CD14-positive monocyte (primary cell): ENCODE data around the gene ZC3H8. TPM values are rescaled to one million over a fixed set of nuclear protein-coding genes. Genes with fewer than 3 reads are reported as not detected.

Source experiments
- DNase-seq, 3 donors: peaks; one replicate each; pipeline ENCODE4 v3.0.0-alpha.2; 2011 to 2022
- H2AFZ ChIP-seq: 2 replicates; pipeline ENCODE4 v1.6.0; 2012; ENCODE audit warnings: mild to moderate bottlenecking, low read depth, low read length, inconsistent platforms; ENCODE audit not compliant: insufficient read depth, poor library complexity, severe bottlenecking
- H3K27ac ChIP-seq, 2 donors: 1 replicate in 1 of 2; 2 replicates in 1 of 2; pipeline ENCODE4 v1.5.1; 2012 to 2013; ENCODE audit warnings: low read length in 2 of 2, control low read depth in 1 of 2, inconsistent platforms in 1 of 2, low read depth in 1 of 2, mild to moderate bottlenecking in 1 of 2
- H3K27me3 ChIP-seq, 2 donors: one replicate each; pipeline versions ENCODE4 v1.6.0 to v1.6.1; 2011 to 2013; ENCODE audit warnings: low read length in 2 of 2; ENCODE audit not compliant: control insufficient read depth in 2 of 2, insufficient read depth in 2 of 2
- H3K36me3 ChIP-seq, 2 donors: replicated peaks in 1 of 2; 1 replicate in 1 of 2; 2 replicates in 1 of 2; pipeline versions ENCODE4 v1.5.1 to v1.6.1; 2012 to 2013; ENCODE audit warnings: low read length in 2 of 2, control low read depth in 1 of 2, inconsistent platforms in 1 of 2, mild to moderate bottlenecking in 1 of 2; ENCODE audit not compliant: insufficient read depth in 2 of 2, control insufficient read depth in 1 of 2
- H3K4me1 ChIP-seq, 2 donors: 1 replicate in 1 of 2; 2 replicates in 1 of 2; pipeline versions ENCODE4 v1.5.1 to v1.6.1; 2012 to 2013; ENCODE audit warnings: low read length in 2 of 2, control low read depth in 1 of 2, inconsistent platforms in 1 of 2, mild to moderate bottlenecking in 1 of 2, moderate library complexity in 1 of 2; ENCODE audit not compliant: insufficient read depth in 2 of 2, control insufficient read depth in 1 of 2
- H3K4me2 ChIP-seq: replicated peaks from 2 replicates; pipeline ENCODE3; 2012; ENCODE audit warnings: low read length, moderate library complexity, mild to moderate bottlenecking; ENCODE audit not compliant: poor library complexity, severe bottlenecking; ENCODE audit errors: extremely low read depth
- H3K4me3 ChIP-seq, 3 experiments: fragments of 200-600 bp in 1 of 3; sonication (generic) in 1 of 3; replicated peaks in 1 of 3; 1 replicate in 2 of 3; 2 replicates in 1 of 3; pipeline ENCODE4 v1.5.1; 2011 to 2013; ENCODE audit warnings: low read length in 3 of 3, mild to moderate bottlenecking in 3 of 3, control low read depth in 2 of 3, low read depth in 2 of 3, inconsistent platforms in 1 of 3, moderate library complexity in 1 of 3
- H3K79me2 ChIP-seq: 2 replicates; pipeline ENCODE4 v1.6.0; 2012; ENCODE audit warnings: mild to moderate bottlenecking, control low read depth, inconsistent platforms, low read length, moderate library complexity; ENCODE audit not compliant: insufficient read depth
- H3K9ac ChIP-seq: 2 replicates; pipeline ENCODE4 v1.6.0; 2017; ENCODE audit warnings: low read length, mild to moderate bottlenecking; ENCODE audit not compliant: insufficient read depth, poor library complexity, severe bottlenecking
- H3K9me3 ChIP-seq, 2 donors: replicated peaks in 1 of 2; 1 replicate in 1 of 2; 2 replicates in 1 of 2; pipeline versions ENCODE4 v1.5.1 to v1.6.1; 2012 to 2013; ENCODE audit warnings: low read length in 2 of 2, control low read depth in 1 of 2; ENCODE audit not compliant: control insufficient read depth in 1 of 2, insufficient read depth in 1 of 2
- H4K20me1 ChIP-seq: 2 replicates; pipeline ENCODE4 v1.6.0; 2012; ENCODE audit warnings: mild to moderate bottlenecking, low read length, control low read depth, moderate library complexity; ENCODE audit not compliant: insufficient read depth
- H3K27ac Mint-ChIP-seq, 7 donors: one replicate each; pipeline ENCODE4 v1.8.0; 2020; ENCODE audit warnings: mild to moderate bottlenecking in 7 of 7, mixed read lengths in 7 of 7, moderate library complexity in 6 of 7, inconsistent platforms in 2 of 7
- H3K27me3 Mint-ChIP-seq, 3 donors: one replicate each; pipeline ENCODE4 v1.8.0; 2021 to 2022; ENCODE audit warnings: low read depth in 3 of 3, mild to moderate bottlenecking in 3 of 3, mixed read lengths in 3 of 3, moderate library complexity in 3 of 3, inconsistent platforms in 1 of 3
- H3K36me3 Mint-ChIP-seq, 2 donors: one replicate each; pipeline ENCODE4 v1.8.0; 2020; ENCODE audit warnings: mixed read lengths in 2 of 2, inconsistent platforms in 1 of 2, mild to moderate bottlenecking in 1 of 2
- H3K4me1 Mint-ChIP-seq: one replicate; pipeline ENCODE4 v1.8.0; 2020; ENCODE audit warnings: mild to moderate bottlenecking, mixed read lengths
- H3K4me3 Mint-ChIP-seq, 2 donors: one replicate each; pipeline ENCODE4 v1.8.0; 2020; ENCODE audit warnings: mild to moderate bottlenecking in 2 of 2, mixed read lengths in 2 of 2, moderate library complexity in 1 of 2
- H3K9me3 Mint-ChIP-seq, 7 donors: one replicate each; pipeline ENCODE4 v1.8.0; 2020 to 2022; ENCODE audit warnings: mixed read lengths in 7 of 7, mild to moderate bottlenecking in 6 of 7, moderate library complexity in 6 of 7, inconsistent platforms in 2 of 7
- WGBS: methylation state at CpG from one replicate; pipeline ENCODE4 v1.1.5; 2013; ENCODE audit warnings: missing lambda C conversion rate; ENCODE audit not compliant: insufficient coverage; 5-methylcytosine and 5-hydroxymethylcytosine counted together
- intact Hi-C, 2 donors: fragments of 100-400 bp; cut with micrococcal nuclease; formaldehyde crosslinking; loops; one replicate each; pipeline versions ENCODE4 v1.15.0 to v1.15.1; 2023
- polyA plus RNA-seq, 3 donors: library from polyadenylated mRNA; depleted of rRNA in 1 of 3; unstranded in 2 of 3; stranded (reverse) in 1 of 3; fragments of 300-500 nt in 2 of 3; fragments of >200 nt in 1 of 3; fragmentation: Illumina TruSeq in 2 of 3; gene quantifications; 1 replicate in 2 of 3; 2 replicates in 1 of 3; pipeline ENCODE4 v1.2.3, GENCODE V29; 2012 to 2021
- TF ChIP-seq, protein P1 (sequence below): fragments of 200-600 bp; IDR thresholded peaks from one replicate; pipeline ENCODE4 v1.8.0; 2022; ENCODE audit warnings: antibody characterized with exemption, mild to moderate bottlenecking

Gene ZC3H8
- polyA plus RNA-seq, 3 donors: 2.3 to 6.9 (median 2.3) TPM

- Histone ChIP-seq H3K27ac (no peak overlapping the region), H3K4me2 (no peak overlapping the region)
Measured at GRCh38 chr2:112251271-112251670, 3.6 kb downstream of the ZC3H8 start.

GRCh38 chr2:112244854-112245253 is 10.0 kb downstream of the ZC3H8 start:
- no peak overlapping the region for H3K4me3 Mint-ChIP-seq
- no peaks in the 10 kb centered on the region for H3K4me1 Mint-ChIP-seq
- H3K4me3 ChIP-seq: no peak overlapping the region
- H3K9me3 Mint-ChIP-seq: peaks cover 0 to 4% (median 0%) of the 10 kb centered on the region in 7 donors
- H2AFZ ChIP-seq: no peak overlapping the region
- H3K9ac ChIP-seq: no peak overlapping the region
- no peak for DNase-seq
- no peaks in the 10 kb centered on the region for H3K27me3 ChIP-seq
- H3K4me1 ChIP-seq: no peaks in the 10 kb centered on the region
- TF ChIP-seq, protein P1, sequence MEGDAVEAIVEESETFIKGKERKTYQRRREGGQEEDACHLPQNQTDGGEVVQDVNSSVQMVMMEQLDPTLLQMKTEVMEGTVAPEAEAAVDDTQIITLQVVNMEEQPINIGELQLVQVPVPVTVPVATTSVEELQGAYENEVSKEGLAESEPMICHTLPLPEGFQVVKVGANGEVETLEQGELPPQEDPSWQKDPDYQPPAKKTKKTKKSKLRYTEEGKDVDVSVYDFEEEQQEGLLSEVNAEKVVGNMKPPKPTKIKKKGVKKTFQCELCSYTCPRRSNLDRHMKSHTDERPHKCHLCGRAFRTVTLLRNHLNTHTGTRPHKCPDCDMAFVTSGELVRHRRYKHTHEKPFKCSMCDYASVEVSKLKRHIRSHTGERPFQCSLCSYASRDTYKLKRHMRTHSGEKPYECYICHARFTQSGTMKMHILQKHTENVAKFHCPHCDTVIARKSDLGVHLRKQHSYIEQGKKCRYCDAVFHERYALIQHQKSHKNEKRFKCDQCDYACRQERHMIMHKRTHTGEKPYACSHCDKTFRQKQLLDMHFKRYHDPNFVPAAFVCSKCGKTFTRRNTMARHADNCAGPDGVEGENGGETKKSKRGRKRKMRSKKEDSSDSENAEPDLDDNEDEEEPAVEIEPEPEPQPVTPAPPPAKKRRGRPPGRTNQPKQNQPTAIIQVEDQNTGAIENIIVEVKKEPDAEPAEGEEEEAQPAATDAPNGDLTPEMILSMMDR: no peak
- no peaks in the 10 kb centered on the region for H3K27me3 Mint-ChIP-seq
- no CpG with 5 or more reads among the region's 1 CpG for WGBS
- no peak overlapping the region for H3K27ac ChIP-seq
- H3K27ac Mint-ChIP-seq: no peak overlapping the region
- H3K36me3 ChIP-seq: peaks cover 26 to 74% of the 10 kb centered on the region in 2 donors
- H3K9me3 ChIP-seq: no peaks in the 10 kb centered on the region
- H3K79me2 ChIP-seq: no peaks in the 10 kb centered on the region
- H3K36me3 Mint-ChIP-seq: peaks cover 48 to 52% of the 10 kb centered on the region in 2 donors
- H4K20me1 ChIP-seq: no peaks in the 10 kb centered on the region
- intact Hi-C loops: no loop called here
- H3K4me2 ChIP-seq: no peak overlapping the region

More at GRCh38 chr2:112251271-112251670, 3.6 kb downstream of the ZC3H8 start:
- H2AFZ ChIP-seq: no peak overlapping the region
- no peaks in the 10 kb centered on the region for H4K20me1 ChIP-seq
- Mint-ChIP-seq H3K27me3 (no peaks in the 10 kb centered on the region), H3K4me3 (no peak overlapping the region), H3K4me1 (peaks cover 25% of the 10 kb centered on the region), H3K27ac (no peak overlapping the region), H3K9me3 (peaks cover 0 to 4% (median 0%) of the 10 kb centered on the region in 7 donors), H3K36me3 (peaks cover 17 to 31% of the 10 kb centered on the region in 2 donors)
- no peaks in the 10 kb centered on the region for H3K9me3 ChIP-seq
- H3K9ac ChIP-seq: no peak overlapping the region
- DNase-seq: no peak
- H3K36me3 ChIP-seq: peaks cover 20 to 34% of the 10 kb centered on the region in 2 donors
- peaks cover 25 to 30% of the 10 kb centered on the region in 2 donors for H3K4me1 ChIP-seq
- no peak overlapping the region for H3K4me3 ChIP-seq
- H3K79me2 ChIP-seq: peaks cover 27% of the 10 kb centered on the region
- H3K27me3 ChIP-seq: no peaks in the 10 kb centered on the region
- intact Hi-C loops: loop anchor here (10.0 kb wide), 2 partner anchors 184 to 196 kb away; partner anchors contain the start of genes RGPD8 (in 2 of the 2) and TMEM87B (in 1 of the 2)
- TF ChIP-seq, protein P1: no peak
- 93% methylated on average over 3 of the region's 3 CpGs for WGBS
